RPMI8226 (cell line): ENCODE measurements around the gene CNTNAP1.
A peak's percentile ranks its signal among the peaks of the same experiment; 100 is the strongest.

Experiments
- DNase-seq: peaks from one replicate; pipeline ENCODE4 v3.0.0-alpha.2; 2015

Gene CNTNAP1

GRCh38 chr17:42670789-42671657, 11.3 kb upstream of the CNTNAP1 start:
- no peak for DNase-seq

- no peak for DNase-seq
Observed at GRCh38 chr17:42672038-42672437, 10.3 kb upstream of the CNTNAP1 start.

- no peak for DNase-seq
Observed at GRCh38 chr17:42673266-42673884, 9.0 kb upstream of the CNTNAP1 start.

GRCh38 chr17:42673885-42674754, 8.2 kb upstream of the CNTNAP1 start:
- peak; percentile 71 for DNase-seq

GRCh38 chr17:42674755-42675347, 7.5 kb upstream of the CNTNAP1 start:
- peak; percentile 79 for DNase-seq

GRCh38 chr17:42675348-42675964, 6.9 kb upstream of the CNTNAP1 start:
- DNase-seq = peak; percentile 84

- DNase-seq = peak; percentile 49
Observed at GRCh38 chr17:42675965-42676423, 6.3 kb upstream of the CNTNAP1 start.

- DNase-seq = peak; percentile 36
Observed at GRCh38 chr17:42676424-42677011, 5.8 kb upstream of the CNTNAP1 start, which contains the start of gene PLEKHH3. PLEKHH3 (minus strand) TSS chr17:42676994; CDS start chr17:42676563, 431 bp downstream.

GRCh38 chr17:42677012-42677857, 5.1 kb upstream of the CNTNAP1 start:
- peak; percentile 99 for DNase-seq

GRCh38 chr17:42677921-42678781, 4.2 kb upstream of the CNTNAP1 start:
- DNase-seq = peak; percentile 97

- DNase-seq = peak; percentile 99
Observed at GRCh38 chr17:42678951-42679491, 3.3 kb upstream of the CNTNAP1 start.

GRCh38 chr17:42679492-42680330, 2.6 kb upstream of the CNTNAP1 start:
- peak; percentile 92 for DNase-seq

- DNase-seq = peak; percentile 27
Observed at GRCh38 chr17:42680331-42680808, 2.0 kb upstream of the CNTNAP1 start.

- no peak for DNase-seq
Observed at GRCh38 chr17:42682722-42683403, 532 bp downstream of the CNTNAP1 start.

GRCh38 chr17:42683407-42684034, 1.2 kb downstream of the CNTNAP1 start:
- DNase-seq = no peak

GRCh38 chr17:42684929-42685556, 2.7 kb downstream of the CNTNAP1 start:
- no peak for DNase-seq

- no peak for DNase-seq
Observed at GRCh38 chr17:42685831-42686230, 3.5 kb downstream of the CNTNAP1 start.
